DND-41 (cell line): ENCODE results near the gene PKD1.
"Not testable (repeated sequence)": the region's sequence is repeated elsewhere in the genome, so short reads cannot be mapped to it uniquely, and the experiment has no call there.

Experiments
- EZH2 ChIP-seq: IDR thresholded peaks from 3 replicates; pipeline ENCODE4 v1.6.1; 2012; ENCODE audit warnings: borderline replicate concordance, low read depth, mild to moderate bottlenecking, moderate library complexity, low read length, inconsistent platforms; ENCODE audit not compliant: severe bottlenecking
- TF ChIP-seq, protein P1 (sequence below): IDR thresholded peaks from 2 replicates; pipeline ENCODE4 v1.5.1; 2012; ENCODE audit warnings: borderline replicate concordance, low read length, moderate library complexity, mild to moderate bottlenecking; ENCODE audit not compliant: poor library complexity, severe bottlenecking; ENCODE audit errors: extremely low read depth

DNA sequence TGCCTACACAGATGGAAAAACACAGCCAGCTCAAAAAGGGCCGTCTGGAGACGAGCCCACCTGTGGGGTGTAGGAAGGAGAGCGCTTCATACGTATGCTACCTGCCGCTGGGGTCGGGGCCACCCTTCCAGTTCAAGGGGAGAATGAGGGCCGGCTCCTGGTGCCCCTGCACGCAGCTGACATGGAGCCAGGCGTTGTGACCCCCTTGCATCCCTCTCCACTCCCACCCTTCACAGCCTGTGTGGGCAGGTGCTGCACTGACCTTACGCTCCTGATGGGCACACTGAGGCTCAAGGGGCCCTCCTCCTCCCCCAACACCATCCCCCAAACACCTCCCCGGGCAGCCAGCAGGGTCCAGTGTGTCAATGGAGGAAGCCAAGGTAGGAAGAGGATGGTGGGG lies 10.1 kb downstream of the PKD1 start:
- TF ChIP-seq, protein P1, sequence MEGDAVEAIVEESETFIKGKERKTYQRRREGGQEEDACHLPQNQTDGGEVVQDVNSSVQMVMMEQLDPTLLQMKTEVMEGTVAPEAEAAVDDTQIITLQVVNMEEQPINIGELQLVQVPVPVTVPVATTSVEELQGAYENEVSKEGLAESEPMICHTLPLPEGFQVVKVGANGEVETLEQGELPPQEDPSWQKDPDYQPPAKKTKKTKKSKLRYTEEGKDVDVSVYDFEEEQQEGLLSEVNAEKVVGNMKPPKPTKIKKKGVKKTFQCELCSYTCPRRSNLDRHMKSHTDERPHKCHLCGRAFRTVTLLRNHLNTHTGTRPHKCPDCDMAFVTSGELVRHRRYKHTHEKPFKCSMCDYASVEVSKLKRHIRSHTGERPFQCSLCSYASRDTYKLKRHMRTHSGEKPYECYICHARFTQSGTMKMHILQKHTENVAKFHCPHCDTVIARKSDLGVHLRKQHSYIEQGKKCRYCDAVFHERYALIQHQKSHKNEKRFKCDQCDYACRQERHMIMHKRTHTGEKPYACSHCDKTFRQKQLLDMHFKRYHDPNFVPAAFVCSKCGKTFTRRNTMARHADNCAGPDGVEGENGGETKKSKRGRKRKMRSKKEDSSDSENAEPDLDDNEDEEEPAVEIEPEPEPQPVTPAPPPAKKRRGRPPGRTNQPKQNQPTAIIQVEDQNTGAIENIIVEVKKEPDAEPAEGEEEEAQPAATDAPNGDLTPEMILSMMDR: not testable (repeated sequence)
- TF ChIP-seq EZH2: not testable (repeated sequence)
